Measurements from ENCODE around the gene VILL. TPM values are rescaled to one million over a fixed set of nuclear protein-coding genes. Genes with fewer than 3 reads are reported as not detected.
"Not testable (repeated sequence)": the region's sequence is repeated elsewhere in the genome, so short reads cannot be mapped to it uniquely, and the experiment has no call there.

VILL gene
- total RNA-seq, 1 donor = 38.5 TPM

DNA sequence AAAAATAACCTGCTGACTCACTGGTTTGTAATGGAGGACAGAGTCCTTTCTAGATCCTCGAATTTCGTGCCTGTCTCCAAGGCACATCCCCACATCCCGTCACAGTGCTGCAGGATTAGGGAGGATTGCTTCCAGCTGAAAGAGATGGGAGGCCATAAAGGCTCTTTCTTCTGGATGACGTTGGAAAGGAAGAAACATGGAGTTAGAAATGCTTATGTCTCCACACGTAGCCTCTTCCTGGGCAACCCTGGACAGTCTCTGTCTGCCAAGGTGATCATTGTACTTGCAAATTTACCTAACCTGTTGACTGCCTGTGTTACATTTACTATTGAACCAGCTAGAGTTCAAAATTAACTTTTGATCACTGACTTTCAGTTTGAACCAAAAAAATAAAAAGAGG, 27.6 kb upstream of the VILL start:
- DNase-seq (ENCODE audit: low read depth in 2 of 3, low spot score in 2 of 3) = no peak

DNA sequence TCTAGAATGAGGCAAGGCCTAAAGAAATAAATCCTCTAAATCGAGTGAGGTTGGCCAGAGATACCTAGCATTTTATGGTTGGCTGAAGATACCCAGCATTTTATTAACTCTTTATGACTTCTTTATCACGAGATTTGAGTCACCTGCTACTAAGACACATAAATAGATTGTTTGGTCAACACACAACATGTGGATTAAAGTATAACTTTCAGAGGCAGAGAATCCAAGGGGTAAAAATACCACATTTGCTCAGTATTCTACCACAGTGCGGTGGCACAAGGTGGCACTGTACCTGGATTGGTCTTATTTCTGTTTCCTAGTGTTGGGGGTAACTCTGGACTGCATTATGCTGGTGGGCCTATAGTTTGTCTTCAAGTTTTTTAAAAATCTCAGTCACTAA, 27.0 kb upstream of the VILL start:
- no peak for DNase-seq (ENCODE audit: low read depth in 2 of 3, low spot score in 2 of 3)

DNA sequence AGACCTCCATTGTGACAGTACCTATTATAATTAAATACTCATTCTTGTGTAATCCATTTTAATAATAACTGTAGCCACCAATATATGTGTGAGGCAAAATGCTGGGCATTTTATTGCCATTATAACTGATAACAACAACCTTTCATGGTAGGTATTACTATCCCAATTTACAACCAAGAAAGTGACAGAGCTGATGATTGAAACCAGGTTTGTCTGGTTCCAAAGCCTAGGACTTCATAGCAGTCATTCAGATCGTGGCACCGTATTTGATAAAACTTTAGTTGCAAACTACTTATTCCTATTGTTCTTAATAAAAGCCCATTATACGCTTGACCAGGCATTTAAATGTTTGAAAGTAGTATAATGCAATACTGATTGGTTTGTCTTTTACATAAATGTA, 26.4 kb upstream of the VILL start:
- no peak for DNase-seq (ENCODE audit: low read depth in 2 of 3, low spot score in 2 of 3)

DNA sequence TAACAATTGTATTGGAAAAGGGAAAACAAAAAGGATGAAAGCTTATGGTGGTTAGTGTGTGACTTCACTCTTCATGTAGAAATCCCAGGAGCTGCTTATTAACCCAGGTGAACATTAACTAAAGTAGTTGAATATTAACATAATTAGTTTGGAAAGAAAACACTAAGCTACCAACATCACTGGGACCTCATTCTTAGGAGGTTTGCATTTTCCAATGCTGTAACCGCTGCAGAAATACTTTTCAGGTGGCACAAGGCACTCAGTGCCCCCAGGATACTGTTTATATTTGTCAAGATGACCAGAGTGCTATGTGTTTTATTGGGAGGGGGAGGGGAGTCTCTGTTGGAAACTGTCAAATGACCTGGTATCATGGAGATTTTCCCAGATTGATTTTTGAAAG, 25.9 kb upstream of the VILL start:
- DNase-seq (ENCODE audit: low read depth in 2 of 3, low spot score in 2 of 3) = no peak

DNA sequence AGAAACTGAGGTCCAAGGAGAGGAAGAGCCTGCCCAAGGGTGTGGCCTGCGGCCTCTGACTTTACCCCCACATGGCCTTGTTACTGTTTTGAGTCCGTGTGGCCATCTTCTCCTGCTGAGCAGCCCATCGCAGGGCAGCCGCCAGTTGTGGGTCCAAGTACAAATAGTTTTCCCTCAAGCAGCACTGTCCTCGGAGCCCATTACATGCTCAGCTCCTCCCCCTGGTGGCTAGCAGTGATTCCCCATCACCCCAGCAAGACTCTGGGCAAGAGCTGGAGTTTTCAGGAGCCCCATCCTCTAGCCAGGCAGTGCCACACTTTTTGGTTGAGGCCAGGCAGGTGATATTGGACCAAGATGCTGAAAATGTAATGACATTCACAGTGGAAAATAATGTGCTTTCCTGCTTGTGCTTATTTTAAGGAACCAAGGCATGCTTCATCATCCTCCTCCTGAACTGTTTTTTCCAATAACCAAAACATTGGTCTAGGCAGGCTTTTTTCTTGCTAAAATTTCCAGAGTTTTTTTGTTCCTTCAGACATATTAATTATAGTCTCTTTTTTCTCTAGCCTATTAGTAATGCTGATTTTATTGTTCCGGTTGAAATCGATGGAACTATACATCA, 23.2 kb upstream of the VILL start:
- peak; percentile 13 to 79 (median 64) for DNase-seq (ENCODE audit: low read depth in 2 of 3, low spot score in 2 of 3)

DNA sequence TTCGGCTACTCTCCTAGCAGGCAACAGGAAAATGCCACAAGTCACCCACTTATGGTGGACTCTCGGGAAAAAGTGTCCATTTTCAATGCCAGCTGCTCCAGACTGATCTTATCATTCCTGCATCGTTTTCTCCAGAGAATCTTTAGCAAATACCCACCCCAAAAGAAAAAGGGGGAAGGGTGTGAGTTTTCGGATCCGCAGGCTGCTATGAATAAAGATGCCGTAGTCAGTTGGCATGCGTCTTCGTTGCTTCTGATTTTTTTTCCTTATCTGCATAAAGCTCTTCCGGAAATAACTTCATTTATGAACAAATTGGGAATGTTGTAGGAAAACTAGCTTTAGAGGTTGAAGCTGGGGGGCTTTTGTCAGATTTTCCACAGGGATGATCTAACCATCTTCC, 22.4 kb upstream of the VILL start:
- DNase-seq (ENCODE audit: low read depth in 2 of 3, low spot score in 2 of 3) = no peak

DNA sequence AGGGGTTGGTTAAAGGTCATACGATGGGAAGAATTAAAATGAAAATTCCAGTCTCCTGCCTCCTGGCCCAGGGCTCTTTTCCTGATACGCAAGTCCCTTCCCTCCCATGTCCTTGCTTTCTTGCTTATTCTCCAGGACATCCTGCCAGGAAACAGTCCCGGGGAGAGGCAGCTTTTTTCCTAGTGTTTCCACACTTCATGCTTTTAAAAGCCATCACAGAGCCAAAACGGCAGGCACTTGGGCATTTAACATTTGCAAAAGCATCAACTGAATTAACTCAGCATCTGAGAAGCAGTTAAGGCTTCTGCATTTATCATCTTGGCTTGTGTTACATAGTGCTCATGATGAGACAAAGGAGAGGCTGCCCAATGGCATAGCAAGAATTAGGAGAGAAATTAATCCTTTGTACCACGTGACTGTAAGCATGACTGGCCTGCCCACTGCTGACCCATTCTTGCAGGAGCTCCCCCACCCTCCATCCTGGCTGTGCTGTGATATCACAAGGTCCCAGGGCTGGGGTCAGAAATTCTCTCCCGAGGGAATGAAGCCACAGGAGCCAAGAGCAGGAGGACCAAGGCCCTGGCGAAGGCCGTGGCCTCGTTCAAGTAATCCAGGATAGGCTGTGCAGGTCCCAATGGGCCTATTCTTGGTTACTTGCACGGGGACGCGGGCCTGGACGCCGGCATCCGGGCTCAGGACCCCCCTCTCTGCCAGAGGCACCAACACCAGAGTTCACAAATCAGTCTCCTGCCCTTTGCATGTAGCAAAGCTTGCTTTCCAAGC, 21.6 kb upstream of the VILL start:
- no peak for DNase-seq (ENCODE audit: low read depth in 2 of 3, low spot score in 2 of 3)

DNA sequence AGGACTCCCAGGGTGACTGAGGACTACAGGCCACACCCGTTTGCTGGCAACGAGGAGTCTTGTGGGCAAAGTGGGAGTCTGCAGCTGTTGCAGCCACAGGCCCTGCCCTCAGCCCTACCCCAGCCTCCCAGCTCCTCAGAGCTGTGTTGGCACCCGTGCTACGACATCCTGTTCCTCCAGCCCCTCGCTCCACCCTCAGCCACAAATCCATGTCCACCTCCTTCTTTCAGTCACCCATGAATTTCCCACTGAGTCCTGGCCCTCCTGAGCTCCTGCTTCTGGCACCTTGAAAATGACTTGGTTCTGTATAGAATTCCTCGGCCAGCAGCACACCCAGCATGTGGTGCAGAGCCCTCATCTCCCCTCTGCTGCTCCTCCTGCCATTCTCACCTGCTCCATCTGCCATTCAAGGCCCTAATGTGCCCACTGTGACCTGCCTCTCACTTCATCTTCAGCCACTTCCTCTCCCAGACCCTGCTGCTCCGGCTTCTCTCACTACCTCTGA, 20.9 kb upstream of the VILL start:
- DNase-seq (ENCODE audit: low read depth in 2 of 3, low spot score in 2 of 3) = no peak

DNA sequence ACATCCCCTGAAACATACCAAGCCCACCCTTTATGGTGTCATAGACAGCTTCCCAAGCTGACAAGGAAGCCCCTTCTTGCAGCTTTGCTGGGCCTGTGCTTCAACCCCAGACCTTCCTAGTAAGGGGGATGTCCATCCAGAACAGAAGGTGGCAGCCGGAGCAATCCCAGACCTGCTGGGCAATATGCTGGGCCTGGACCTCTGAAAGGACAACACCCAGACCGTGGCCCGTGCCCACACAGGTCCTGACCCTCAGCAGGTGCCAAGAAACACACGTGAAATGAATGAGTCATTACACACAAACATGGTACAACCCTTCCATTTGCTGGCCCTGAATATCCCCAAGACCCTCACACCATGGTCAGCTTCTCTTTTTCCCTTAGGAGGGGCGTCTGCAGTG, 19.8 kb upstream of the VILL start:
- no peak for DNase-seq (ENCODE audit: low read depth in 2 of 3, low spot score in 2 of 3)

DNA sequence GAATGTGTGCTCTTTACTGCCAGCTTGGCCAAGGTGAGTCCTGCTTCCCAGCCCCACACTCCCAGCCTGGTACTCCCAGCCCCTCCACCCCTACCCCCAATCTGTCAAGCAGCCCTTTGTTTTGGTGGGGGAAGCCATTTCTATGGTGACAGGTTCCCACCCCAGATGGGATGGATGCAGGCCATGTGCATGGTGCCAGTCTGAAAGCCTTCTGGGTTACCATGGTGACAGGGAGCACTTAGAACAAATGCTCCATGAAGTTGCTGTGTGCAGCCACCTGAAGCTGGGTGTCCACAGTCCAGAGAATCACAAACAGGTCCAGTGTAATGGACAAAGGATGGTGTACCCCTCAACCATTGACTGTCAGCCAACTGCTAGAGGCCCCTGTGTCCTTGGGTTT, 19.1 kb upstream of the VILL start:
- no peak for DNase-seq (ENCODE audit: low read depth in 2 of 3, low spot score in 2 of 3)

DNA sequence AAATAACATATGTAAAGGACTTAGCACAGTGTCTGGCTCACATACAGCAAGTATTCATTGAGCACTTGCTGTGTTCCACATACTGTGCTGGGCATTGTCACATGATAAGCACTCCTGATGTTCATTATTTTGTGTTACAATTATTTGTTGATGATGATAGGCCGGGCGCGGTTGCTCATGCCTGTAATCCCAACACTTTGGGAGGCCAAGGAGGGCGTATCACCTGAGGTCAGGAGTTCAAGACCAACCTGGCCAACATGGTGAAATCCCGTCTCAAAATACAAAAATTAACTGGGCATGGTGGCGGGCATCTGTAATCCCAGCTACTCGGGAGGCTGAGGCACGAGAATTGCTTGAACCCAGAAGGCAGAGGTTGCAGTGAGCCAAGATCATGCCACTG, 18.5 kb upstream of the VILL start:
- DNase-seq (ENCODE audit: low read depth in 2 of 3, low spot score in 2 of 3) = not testable (repeated sequence)

DNA sequence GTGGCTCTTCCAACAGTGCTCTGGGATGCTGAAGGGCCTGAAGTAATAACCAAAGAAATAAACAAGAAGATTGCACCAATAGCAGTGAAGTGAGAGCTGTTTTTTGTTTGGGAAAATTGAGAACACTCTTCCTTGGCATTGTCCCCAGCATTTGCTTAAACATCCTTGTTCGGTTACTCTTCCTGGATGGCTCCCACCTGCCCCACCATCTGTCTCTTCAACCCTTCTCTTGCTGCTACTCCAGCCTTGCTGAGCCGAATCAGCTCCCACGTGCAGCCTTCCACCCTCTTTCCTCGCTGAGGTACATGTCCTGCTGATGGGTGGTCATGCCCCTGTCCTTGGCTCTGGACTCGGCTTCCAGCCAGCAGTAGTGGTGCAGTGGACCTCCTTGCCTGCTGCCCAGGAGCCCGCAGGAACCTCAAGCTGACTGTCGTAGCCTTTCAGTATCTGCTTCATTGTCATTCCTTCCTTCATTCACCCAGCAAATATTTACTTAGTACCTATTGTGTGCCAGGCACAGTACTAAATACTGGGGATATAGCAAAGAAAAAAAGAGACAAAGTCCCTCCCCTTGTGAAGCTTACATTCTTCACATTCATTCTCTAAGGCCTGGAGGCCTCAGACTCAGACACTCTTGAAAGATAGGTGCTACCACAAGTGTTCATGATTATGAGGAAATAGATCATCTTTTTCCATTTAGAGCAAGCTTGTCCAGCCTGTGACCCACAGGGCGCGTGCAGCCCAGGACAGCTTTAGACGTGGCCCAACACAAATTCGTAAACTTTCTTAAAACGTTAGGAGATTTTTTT, 17.1 kb upstream of the VILL start:
- no peak for DNase-seq (ENCODE audit: low read depth in 2 of 3, low spot score in 2 of 3)

DNA sequence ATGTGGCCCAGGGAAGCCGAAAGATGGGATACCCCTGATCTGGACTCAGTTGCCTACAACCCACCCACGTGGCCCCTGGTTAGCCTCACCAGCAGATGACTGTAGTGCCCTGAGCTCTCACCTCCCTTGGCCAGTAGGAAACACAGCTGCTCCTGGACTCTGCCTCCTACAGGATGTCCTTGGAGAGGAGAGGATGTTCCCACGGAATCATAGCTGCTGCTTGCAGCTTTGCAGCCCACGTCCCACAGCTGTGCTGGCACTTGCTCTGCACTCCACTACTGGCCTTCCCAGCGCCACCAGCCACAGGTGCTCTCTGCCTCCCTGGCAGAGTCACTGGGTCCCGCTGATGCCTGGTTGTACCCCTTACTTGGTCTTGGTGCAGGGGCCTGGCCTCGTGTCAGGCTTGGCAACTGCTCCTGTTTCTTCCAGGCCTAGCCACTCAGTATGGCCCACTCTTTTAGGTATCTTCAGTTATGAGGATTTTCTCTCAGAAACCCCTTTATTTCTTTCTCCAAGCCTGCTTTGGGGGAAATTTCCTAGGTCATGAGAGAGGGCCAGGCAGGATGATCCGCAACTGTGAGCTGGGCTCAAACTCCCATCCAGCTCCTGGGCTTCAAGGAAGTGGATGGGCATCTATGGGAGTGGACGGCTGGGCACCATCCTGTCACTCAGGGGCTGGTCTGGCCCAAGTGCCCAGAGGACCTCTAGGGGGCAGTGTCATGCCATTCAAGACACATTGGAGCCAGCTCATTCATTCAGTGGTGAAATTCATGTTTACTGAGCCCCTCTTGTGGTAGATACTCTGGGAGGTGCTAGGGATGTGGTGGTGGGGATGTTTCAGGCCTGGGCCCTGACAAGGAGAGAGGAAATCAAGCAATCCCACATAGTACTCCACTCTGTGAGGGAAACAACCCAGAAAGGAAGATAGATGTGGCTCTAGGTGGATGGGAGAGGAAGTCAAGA, 16.2 kb upstream of the VILL start:
- DNase-seq (ENCODE audit: low read depth in 2 of 3, low spot score in 2 of 3) = peak; percentile 41 to 77 (median 75)

DNA sequence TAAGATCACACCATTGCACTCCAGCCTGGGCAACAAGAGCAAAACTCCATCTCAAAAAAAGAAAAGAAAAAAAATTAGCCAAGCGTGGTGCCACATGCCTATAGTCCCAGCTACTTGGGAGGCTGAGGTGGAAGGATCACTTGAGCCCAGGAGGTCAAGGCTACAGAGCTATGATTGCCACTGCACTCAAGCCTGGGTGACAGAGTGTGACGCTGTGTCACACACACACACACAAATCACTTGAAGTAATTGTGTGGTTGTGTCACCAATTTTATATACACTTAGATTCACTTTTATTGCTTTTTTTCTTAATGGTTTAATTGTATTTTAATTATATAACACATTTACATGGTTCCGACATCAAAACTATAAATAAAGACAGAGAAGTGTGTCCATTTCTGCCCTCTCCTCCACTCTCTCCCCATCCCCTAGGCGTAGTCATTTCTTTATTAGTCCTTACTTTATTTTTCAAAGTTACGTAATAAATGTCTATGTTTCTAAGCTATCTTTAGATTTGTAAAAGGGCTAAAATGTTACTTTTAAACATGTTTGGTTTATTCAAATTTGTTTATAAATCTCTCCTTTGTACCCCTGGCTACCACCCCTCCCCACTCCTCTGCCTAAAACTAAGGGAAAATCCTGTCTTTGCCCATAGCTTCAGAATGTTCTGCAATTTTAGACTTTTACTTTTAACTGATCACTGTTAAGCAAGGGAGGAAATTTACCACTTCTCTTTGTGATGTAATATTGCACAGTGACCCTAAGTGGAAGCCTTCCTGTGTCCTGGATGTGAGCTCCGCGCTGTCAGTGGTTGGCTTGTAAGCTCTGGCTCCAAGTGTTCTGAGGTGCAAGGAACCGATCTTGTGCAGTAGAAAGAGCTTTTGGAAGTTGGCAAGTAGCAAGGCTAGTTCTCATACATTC, 10.8 kb upstream of the VILL start:
- DNase-seq (ENCODE audit: low read depth in 2 of 3, low spot score in 2 of 3) = no peak

DNA sequence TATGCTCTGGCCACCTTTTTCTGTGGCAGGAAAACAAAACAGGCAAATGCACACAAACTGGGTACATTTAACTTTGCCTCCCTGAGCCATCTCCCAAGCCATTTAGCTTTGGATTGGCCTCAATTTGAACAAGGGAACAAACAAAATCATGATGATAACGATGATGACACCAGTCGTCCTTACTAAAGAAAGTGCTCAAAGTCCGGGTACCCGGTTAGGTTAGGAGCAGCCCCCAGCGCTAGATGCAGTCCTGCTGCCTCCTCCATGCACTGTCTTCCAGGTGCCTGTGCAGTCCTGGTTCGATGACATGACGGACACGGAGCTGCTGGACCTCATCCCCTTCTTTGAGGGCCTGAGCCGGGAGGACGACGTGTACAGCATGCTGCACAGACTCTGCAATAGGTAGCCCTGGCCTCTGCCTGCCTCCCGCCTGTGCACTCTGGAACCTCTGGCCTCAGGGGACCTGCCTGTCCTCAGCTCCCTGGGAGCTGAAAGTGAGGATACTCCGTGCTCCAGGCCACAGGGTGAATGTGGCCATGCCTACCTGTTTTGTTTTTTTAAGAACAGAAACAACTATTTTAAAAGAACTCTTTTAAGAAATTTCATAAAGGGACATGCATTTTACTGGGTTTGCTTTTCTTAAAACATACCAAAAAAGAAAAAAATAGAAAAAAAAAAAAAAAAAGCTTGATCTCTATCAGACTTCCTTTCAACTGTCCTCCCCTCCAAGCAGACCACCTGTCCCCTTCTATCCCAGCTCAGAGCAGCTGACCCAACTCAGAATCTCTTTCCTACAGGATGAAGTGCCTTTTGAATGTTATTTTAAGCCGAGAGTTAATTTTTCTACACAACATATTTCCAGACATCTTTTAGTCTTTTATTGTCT, 9.9 kb upstream of the VILL start:
- DNase-seq (ENCODE audit: low read depth in 2 of 3, low spot score in 2 of 3) = no peak

DNA sequence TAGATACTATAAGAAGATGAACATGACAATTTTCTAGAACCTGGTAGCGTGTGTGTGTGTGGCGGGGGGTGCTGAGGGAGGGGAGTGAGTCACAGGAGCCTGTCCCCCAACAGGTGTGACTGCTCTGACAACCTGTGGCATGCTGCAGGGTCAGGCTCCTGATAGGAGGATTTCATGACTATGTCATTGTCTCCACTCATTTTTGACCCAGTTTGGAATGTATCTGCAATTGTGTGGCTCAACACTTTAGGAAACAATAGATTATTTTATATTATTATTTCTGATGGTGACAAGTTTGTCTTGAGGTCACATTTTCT, 9.3 kb upstream of the VILL start:
- DNase-seq (ENCODE audit: low read depth in 2 of 3, low spot score in 2 of 3) = no peak

DNA sequence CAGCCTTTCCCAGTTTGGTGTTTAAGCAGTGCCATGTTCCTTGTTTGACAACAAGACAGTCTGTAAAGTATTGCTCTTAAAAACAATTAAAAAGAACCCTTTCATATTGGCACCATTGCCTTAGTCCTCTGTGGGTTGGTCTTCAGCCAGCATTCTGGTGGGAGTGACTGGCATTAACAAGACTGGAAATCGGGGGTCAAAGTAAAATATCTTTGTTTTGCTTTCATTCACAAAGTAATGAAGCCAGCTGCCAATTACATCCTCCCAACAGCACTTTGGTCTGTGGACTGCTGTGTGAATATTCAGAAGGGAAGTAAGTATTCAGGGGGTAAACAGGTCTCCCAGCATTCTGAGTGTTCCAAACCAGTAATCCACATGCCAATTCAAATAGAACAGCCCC, 8.3 kb upstream of the VILL start:
- DNase-seq (ENCODE audit: low read depth in 2 of 3, low spot score in 2 of 3) = no peak

DNA sequence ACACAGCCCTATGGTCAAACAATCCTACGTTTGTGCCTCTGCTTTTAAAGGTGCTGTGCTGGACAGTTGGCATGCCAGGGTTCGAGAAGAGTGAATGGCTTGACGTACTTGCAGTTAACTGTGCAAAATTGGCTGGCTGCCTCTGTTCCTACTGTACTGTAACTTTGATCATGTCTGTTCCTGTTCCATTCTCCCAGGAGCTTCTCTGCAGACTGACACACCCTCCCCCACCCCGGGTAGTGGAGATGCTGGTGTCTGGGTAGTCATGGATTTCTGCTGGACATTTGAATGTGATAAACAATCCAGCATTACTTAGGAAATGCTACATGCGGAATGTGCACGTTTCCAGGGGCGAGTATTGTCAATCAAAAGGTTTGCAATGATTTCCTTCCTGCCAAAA, 6.5 kb upstream of the VILL start:
- no peak for DNase-seq (ENCODE audit: low read depth in 2 of 3, low spot score in 2 of 3)

DNA sequence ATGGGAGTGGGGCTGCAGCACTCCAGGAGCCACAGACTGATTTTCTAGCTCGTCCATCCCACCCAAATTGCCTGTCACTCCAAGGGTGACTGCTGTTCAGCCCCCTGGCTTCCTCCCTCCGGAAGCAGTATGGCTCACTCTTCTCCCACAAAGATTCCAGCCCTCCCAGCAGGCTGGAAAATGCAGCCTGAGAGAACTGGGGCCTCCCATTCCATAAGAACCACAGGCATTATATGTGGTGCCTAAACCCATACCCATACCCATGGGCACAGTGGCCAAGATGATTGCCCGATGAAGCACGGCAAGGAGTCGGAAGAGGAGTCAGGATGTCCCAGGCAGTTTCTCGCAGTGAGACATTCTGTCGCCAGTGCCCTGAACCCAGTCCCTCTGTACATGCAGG, 6.0 kb upstream of the VILL start:
- DNase-seq (ENCODE audit: low read depth in 2 of 3, low spot score in 2 of 3) = no peak
